SHP77 treated with DMSO at 0.1 percent for 48 hours (cell line): ENCODE data around the gene B9D1.
A peak's percentile ranks its signal among the peaks of the same experiment; 100 is the strongest.

ENCODE experiments used
- DNase-seq: peaks from one replicate; lab custom pipeline; 2025; lab: John Stamatoyannopoulos, UW

Gene B9D1

GRCh38 chr17:19362277-19363113 lies at the start of gene B9D1:
Gene B9D1, minus strand, starts transcription at chr17:19362723. Its CDS starts 154 bp downstream, at chr17:19362569.
- peak; percentile 95 for DNase-seq

- DNase-seq, result no peak
Observed at GRCh38 chr17:19411631-19412030, 49.1 kb upstream of the B9D1 start.

GRCh38 chr17:19410875-19411620 lies 48.5 kb upstream of the B9D1 start, which contains the start of gene RNF112:
Gene RNF112, plus strand, starts transcription at chr17:19411232. Its CDS starts 177 bp downstream, at chr17:19411409.
- DNase-seq, result no peak

GRCh38 chr17:19410091-19410490 lies 47.6 kb upstream of the B9D1 start:
- no peak for DNase-seq

- DNase-seq, result no peak
Observed at GRCh38 chr17:19409509-19409908, 47.0 kb upstream of the B9D1 start.

- no peak for DNase-seq
Observed at GRCh38 chr17:19409066-19409465, 46.5 kb upstream of the B9D1 start.

GRCh38 chr17:19408346-19408710 lies 45.8 kb upstream of the B9D1 start:
- no peak for DNase-seq

- no peak for DNase-seq
Observed at GRCh38 chr17:19407601-19408345, 45.2 kb upstream of the B9D1 start.

GRCh38 chr17:19405114-19405513 lies 42.6 kb upstream of the B9D1 start:
- DNase-seq, result no peak

GRCh38 chr17:19404264-19404663 lies 41.7 kb upstream of the B9D1 start:
- no peak for DNase-seq

GRCh38 chr17:19403021-19403420 lies 40.5 kb upstream of the B9D1 start:
- no peak for DNase-seq

GRCh38 chr17:19402171-19402570 lies 39.6 kb upstream of the B9D1 start:
- DNase-seq, result no peak

- DNase-seq, result no peak
Observed at GRCh38 chr17:19401321-19402010, 38.9 kb upstream of the B9D1 start.

- no peak for DNase-seq
Observed at GRCh38 chr17:19399750-19400450, 37.4 kb upstream of the B9D1 start.

GRCh38 chr17:19398301-19399181 lies 36.0 kb upstream of the B9D1 start:
- DNase-seq, result peak; percentile 76

GRCh38 chr17:19397556-19398041 lies 35.1 kb upstream of the B9D1 start:
- DNase-seq, result no peak

GRCh38 chr17:19392303-19392702 lies 29.8 kb upstream of the B9D1 start:
- DNase-seq, result no peak

GRCh38 chr17:19391432-19391831 lies 28.9 kb upstream of the B9D1 start:
- no peak for DNase-seq

- DNase-seq, result no peak
Observed at GRCh38 chr17:19390951-19391350, 28.4 kb upstream of the B9D1 start.
